Gastroesophageal sphincter (tissue), 3 donors: Measurements from ENCODE around the gene UMAD1.

ENCODE experiments used
- CTCF ChIP-seq, 4 experiments: fragments of 200-600 bp in 2 of 4; fragments of 450-650 bp in 2 of 4; sonication (generic) in 1 of 4; IDR thresholded peaks; one replicate each; pipeline ENCODE4 v1.5.1; 2017 to 2019; ENCODE audit warnings: antibody characterized with exemption in 4 of 4, mild to moderate bottlenecking in 2 of 4, moderate library complexity in 2 of 4
- EP300 ChIP-seq: sonication (generic); formaldehyde crosslinking; IDR thresholded peaks from one replicate; pipeline ENCODE4 v1.6.1; 2017; ENCODE audit warnings: antibody characterized with exemption, mild to moderate bottlenecking

- no peak for TF ChIP-seq CTCF (IDR thresholded peaks at IDR 0.05)
- TF ChIP-seq EP300 = no peak
These were observed 22.1 kb upstream of the UMAD1 start for GRCh38 chr7:7618410-7618809.
